ENCODE data around the gene EPHB4.
"Not testable (repeated sequence)": the region's sequence is repeated elsewhere in the genome, so short reads cannot be mapped to it uniquely, and the experiment has no call there.

Gene EPHB4

GRCh38 chr7:100822236-100823139 lies 4.8 kb downstream of the EPHB4 start:
- no peak for DNase-seq (ENCODE audit: low read depth, low spot score)

DNA sequence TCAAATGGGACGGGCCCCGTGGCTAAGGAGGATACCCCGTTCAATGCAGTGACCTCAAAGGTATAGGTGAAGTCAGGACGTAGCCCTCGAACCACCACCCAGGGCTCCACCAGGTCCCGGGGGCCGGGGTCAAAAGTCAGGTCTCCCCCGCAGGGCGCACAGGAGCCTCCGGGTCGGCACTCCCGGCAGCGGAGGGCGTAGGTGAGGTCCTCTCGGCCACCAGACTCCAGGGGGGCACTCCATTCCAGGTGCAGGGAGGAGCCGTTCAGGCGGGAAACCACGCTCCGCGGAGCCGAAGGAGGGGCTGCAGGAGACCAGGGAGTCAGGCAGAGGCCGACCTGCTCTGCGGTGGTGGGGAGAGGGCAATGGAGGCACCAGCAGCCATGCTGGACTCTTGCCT lies 7.7 kb downstream of the EPHB4 start:
- no peak for DNase-seq (ENCODE audit: low read depth, low spot score)

- DNase-seq (ENCODE audit: low read depth, low spot score), result no peak
Measured at GRCh38 chr7:100818825-100819224, 8.5 kb downstream of the EPHB4 start.

GRCh38 chr7:100818366-100818765 lies 9.0 kb downstream of the EPHB4 start:
- DNase-seq (ENCODE audit: low read depth, low spot score), result no peak

DNA sequence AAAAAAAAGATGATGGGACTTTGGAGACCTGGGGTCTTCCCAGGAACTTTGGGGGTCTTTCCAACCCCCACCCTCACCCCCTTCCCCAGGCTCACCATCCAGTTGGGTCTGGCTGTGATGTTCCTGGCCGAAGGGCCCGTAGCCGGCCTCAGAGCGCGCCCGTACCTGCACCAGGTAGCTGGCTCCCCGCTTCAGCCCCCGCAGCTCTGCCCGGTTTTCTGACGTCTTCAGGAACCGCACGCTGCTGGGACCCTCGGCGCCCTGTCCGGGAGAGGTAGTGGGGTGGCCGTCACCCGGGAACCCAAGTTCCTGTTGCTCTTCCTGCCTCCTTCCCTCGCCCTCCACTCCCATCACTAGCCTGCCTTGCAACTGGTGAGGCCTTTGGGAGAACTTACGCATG lies 10.2 kb downstream of the EPHB4 start:
- DNase-seq (ENCODE audit: low read depth, low spot score), result no peak

- not testable (repeated sequence) for DNase-seq (ENCODE audit: low read depth, low spot score)
Measured at GRCh38 chr7:100816515-100816914, 10.8 kb downstream of the EPHB4 start.

- no peak for DNase-seq (ENCODE audit: low read depth, low spot score)
Measured at GRCh38 chr7:100812729-100813128, 14.6 kb downstream of the EPHB4 start.

GRCh38 chr7:100811480-100811879 lies 15.8 kb downstream of the EPHB4 start:
- DNase-seq (ENCODE audit: low read depth, low spot score), result no peak

- no peak for DNase-seq (ENCODE audit: low read depth, low spot score)
Measured at GRCh38 chr7:100808354-100808875, 18.9 kb downstream of the EPHB4 start.

- DNase-seq (ENCODE audit: low read depth, low spot score), result not testable (repeated sequence)
Measured at GRCh38 chr7:100806883-100807282, 20.4 kb downstream of the EPHB4 start.

GRCh38 chr7:100806276-100806675 lies 21.0 kb downstream of the EPHB4 start:
- DNase-seq (ENCODE audit: low read depth, low spot score), result no peak

GRCh38 chr7:100804681-100805431 lies 22.5 kb downstream of the EPHB4 start:
- no peak for DNase-seq (ENCODE audit: low read depth, low spot score)

- no peak for DNase-seq (ENCODE audit: low read depth, low spot score)
Measured at GRCh38 chr7:100803398-100804161, 23.7 kb downstream of the EPHB4 start.

GRCh38 chr7:100802951-100803350 lies 24.4 kb downstream of the EPHB4 start:
- no peak for DNase-seq (ENCODE audit: low read depth, low spot score)

GRCh38 chr7:100801833-100802568 lies 25.3 kb downstream of the EPHB4 start:
- DNase-seq (ENCODE audit: low read depth, low spot score), result no peak

DNA sequence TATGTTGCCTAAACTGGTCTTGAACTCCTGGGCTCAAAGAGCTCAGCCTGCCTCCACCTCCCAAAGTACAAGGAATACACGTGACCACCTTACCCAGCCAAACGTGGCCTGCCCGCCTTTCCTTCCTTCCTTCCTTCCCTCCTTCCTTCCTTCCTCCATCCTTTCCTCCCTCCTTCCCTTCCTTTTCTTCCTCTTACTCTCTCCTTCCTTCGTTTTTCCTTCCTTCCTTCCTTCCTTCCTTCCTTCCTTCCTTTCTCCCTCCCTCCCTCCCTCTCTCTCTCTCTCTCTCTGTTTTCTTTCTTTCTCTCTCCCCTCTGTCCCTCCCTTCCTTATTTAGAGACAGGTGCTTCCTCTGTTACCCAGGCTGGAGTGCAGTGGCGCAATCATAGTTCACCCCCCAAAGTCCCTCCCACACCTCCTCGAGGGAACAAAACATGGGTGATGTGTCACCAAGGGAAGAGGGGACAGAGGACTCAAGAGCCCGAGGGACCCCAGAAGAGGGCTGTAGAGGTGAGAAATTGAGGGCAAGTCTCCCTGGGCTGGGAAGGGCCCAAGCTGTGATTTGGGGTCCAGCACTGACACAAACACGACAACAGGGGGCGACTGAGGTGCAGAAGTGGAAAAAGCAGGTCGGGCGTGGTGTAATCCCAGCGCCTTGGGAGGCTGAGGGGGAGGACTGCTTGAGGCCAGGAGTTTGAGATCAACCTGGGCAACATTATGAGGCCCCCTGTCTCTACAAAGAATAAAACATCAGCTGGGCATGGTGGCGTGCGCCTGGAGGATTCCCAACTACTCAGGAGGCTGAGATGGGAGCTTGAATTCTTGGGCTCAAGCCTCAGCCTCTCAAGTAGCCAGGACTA lies 28.1 kb downstream of the EPHB4 start:
- no peak for DNase-seq (ENCODE audit: low read depth, low spot score)

- DNase-seq (ENCODE audit: low read depth, low spot score), result no peak
Measured at GRCh38 chr7:100794741-100795140, 32.6 kb downstream of the EPHB4 start.

GRCh38 chr7:100793806-100794660 lies 33.3 kb downstream of the EPHB4 start:
- no peak for DNase-seq (ENCODE audit: low read depth, low spot score)

Measured in brain pericyte (primary cell).